Measurements from ENCODE around the gene RGL1.

Gene RGL1

GRCh38 chr1:183889095-183889494 lies 84.2 kb downstream of the RGL1 start:
- DNase-seq (ENCODE audit: low spot score), result no peak

GRCh38 chr1:183891158-183891856 lies 86.4 kb downstream of the RGL1 start:
- no peak for DNase-seq (ENCODE audit: low spot score)

GRCh38 chr1:183892351-183892793 lies 87.5 kb downstream of the RGL1 start:
- peak; percentile 23 for DNase-seq (ENCODE audit: low spot score)

- no peak for DNase-seq (ENCODE audit: low spot score)
These were observed 88.8 kb downstream of the RGL1 start for GRCh38 chr1:183893561-183894289.

GRCh38 chr1:183894290-183894565 lies 89.3 kb downstream of the RGL1 start:
- no peak for DNase-seq (ENCODE audit: low spot score)

GRCh38 chr1:183896466-183897048 lies 91.6 kb downstream of the RGL1 start:
- DNase-seq (ENCODE audit: low spot score), result no peak

GRCh38 chr1:183898001-183898396 lies 93.1 kb downstream of the RGL1 start:
- DNase-seq (ENCODE audit: low spot score), result no peak

- no peak for DNase-seq (ENCODE audit: low spot score)
These were observed 93.7 kb downstream of the RGL1 start for GRCh38 chr1:183898610-183899009.

GRCh38 chr1:183901748-183902330 lies 96.9 kb downstream of the RGL1 start:
- no peak for DNase-seq (ENCODE audit: low spot score)

- no peak for DNase-seq (ENCODE audit: low spot score)
These were observed 98.2 kb downstream of the RGL1 start for GRCh38 chr1:183903101-183903500.

- DNase-seq (ENCODE audit: low spot score), result no peak
These were observed 100.7 kb downstream of the RGL1 start for GRCh38 chr1:183905508-183906113.

- DNase-seq (ENCODE audit: low spot score), result no peak
These were observed 102.2 kb downstream of the RGL1 start for GRCh38 chr1:183907070-183907469.

GRCh38 chr1:183908079-183908478 lies 103.2 kb downstream of the RGL1 start:
- no peak for DNase-seq (ENCODE audit: low spot score)

- no peak for DNase-seq (ENCODE audit: low spot score)
These were observed 104.8 kb downstream of the RGL1 start for GRCh38 chr1:183909672-183910071.

GRCh38 chr1:183910845-183911244 lies 105.9 kb downstream of the RGL1 start:
- no peak for DNase-seq (ENCODE audit: low spot score)

- DNase-seq (ENCODE audit: low spot score), result no peak
These were observed 106.4 kb downstream of the RGL1 start for GRCh38 chr1:183911285-183911684.

GRCh38 chr1:183912265-183912886 lies 107.5 kb downstream of the RGL1 start:
- DNase-seq (ENCODE audit: low spot score), result no peak

GRCh38 chr1:183913567-183913993 lies 108.7 kb downstream of the RGL1 start:
- DNase-seq (ENCODE audit: low spot score), result no peak

- no peak for DNase-seq (ENCODE audit: low spot score)
These were observed 109.4 kb downstream of the RGL1 start for GRCh38 chr1:183914276-183914675.

GRCh38 chr1:183914891-183915290 lies 110.0 kb downstream of the RGL1 start:
- no peak for DNase-seq (ENCODE audit: low spot score)

- DNase-seq (ENCODE audit: low spot score), result peak; percentile 26
These were observed 110.9 kb downstream of the RGL1 start for GRCh38 chr1:183915625-183916510.

All from HuH-7.5 (cell line).